Measurements from ENCODE around the gene CEP97.
A peak's percentile ranks its signal among the peaks of the same experiment; 100 is the strongest.
"Not testable (repeated sequence)": the region's sequence is repeated elsewhere in the genome, so short reads cannot be mapped to it uniquely, and the experiment has no call there.

CEP97 gene, protein sequence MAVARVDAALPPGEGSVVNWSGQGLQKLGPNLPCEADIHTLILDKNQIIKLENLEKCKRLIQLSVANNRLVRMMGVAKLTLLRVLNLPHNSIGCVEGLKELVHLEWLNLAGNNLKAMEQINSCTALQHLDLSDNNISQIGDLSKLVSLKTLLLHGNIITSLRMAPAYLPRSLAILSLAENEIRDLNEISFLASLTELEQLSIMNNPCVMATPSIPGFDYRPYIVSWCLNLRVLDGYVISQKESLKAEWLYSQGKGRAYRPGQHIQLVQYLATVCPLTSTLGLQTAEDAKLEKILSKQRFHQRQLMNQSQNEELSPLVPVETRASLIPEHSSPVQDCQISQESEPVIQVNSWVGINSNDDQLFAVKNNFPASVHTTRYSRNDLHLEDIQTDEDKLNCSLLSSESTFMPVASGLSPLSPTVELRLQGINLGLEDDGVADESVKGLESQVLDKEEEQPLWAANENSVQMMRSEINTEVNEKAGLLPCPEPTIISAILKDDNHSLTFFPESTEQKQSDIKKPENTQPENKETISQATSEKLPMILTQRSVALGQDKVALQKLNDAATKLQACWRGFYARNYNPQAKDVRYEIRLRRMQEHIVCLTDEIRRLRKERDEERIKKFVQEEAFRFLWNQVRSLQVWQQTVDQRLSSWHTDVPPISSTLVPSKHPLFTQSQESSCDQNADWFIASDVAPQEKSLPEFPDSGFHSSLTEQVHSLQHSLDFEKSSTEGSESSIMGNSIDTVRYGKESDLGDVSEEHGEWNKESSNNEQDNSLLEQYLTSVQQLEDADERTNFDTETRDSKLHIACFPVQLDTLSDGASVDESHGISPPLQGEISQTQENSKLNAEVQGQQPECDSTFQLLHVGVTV

DNA sequence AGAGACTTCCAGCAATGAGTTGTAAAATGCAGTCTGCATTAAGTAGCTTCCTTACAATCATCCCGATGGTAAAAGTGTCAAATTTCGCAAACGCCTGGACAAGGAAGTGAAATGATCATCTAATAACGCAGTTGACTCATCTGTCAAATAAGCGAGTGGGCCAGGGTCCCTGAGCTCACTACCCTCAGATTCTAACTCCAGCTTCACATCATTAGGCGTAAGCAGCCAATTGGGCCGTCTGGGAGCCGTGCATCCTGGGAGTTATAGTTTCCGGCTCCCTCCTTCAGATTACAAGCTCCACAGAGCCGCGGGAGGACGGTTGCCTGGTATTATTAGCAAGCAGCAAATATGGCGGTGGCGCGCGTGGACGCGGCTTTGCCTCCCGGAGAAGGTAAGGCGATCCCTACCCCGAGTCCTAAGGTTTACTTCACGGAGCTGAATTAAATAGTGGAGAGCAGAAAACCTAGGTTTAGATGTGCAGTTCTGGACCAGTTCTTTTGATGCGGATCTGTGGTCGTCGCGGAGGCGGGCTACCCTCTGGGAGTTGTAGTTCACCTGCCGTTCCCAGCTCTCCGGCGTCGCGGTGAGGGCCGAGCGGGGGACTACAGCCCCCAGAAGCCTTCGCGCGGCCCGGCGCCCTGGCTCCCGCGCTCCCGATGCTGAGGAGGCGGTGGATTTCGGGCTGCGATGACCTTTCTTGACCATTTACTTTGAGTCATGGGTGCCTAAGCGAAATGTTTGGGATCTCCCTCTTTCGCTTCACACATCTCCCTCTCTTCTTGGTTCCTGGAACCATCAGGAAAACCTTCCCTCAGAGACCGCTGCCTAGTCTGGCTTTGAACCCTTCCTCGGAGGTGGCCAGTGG lies at the start of gene CEP97:
Gene CEP97 (plus strand): TSS at position 286 of the 865 bp plus-strand sequence. CDS start 63 bp downstream, at position 349.
- H3K27ac Mint-ChIP-seq: peak within 1 kb of the TSS; percentile 91
- intact Hi-C loops (cut with micrococcal nuclease): loop anchor here (1.0 to 5.0 kb wide), 4 partner anchors 38 to 55 kb away; partner anchors contain the start of genes NXPE3, RPL24 and ZBTB11
- H3K4me1 Mint-ChIP-seq (ENCODE audit: low read depth): peaks cover 31% of the 10 kb centered on the region
- no peaks in the 10 kb centered on the region for H3K27me3 Mint-ChIP-seq
- H3K4me3 Mint-ChIP-seq: peak within 1 kb of the TSS; percentile 97
- H3K36me3 Mint-ChIP-seq (ENCODE audit: low read depth): peaks cover 13% of the 10 kb centered on the region
- H3K9me3 Mint-ChIP-seq: no peaks in the 10 kb centered on the region

DNA sequence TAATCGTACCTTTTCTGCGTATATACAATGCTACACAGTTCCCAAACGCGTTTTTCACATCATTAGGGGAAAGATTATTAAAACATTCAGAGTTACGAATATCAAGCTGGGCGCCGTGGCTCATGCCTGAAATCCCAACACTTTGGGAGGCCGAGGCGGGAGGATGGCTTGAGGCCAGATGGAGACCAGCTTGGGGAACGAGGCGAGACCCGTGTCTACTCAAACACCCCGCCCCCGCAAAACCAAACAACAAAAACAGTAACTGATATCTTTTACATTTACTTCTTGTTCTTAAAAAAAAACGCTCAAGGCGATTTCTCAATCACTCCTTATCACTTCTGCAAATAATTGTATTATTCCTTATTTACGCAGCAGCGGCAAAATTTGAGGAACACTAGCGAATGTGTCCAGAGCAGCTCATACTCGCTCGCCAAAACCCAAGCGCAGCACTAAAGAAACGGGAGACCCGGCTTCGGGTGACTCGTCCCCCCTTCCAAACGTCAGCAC lies 48.7 kb upstream of the CEP97 start:
- H3K36me3 Mint-ChIP-seq (ENCODE audit: low read depth): peaks cover 51% of the 10 kb centered on the region
- intact Hi-C loops (cut with micrococcal nuclease): loop anchor here (2.0 to 5.0 kb wide), 3 partner anchors 103 to 1413 kb away; partner anchors contain the start of genes NXPE3 and TBC1D23
- H3K27me3 Mint-ChIP-seq: no peaks in the 10 kb centered on the region
- H3K4me1 Mint-ChIP-seq (ENCODE audit: low read depth): peaks cover 36% of the 10 kb centered on the region
- H3K4me3 Mint-ChIP-seq: peak overlapping the region; percentile 89
- H3K27ac Mint-ChIP-seq: peak overlapping the region; percentile 98
- no peaks in the 10 kb centered on the region for H3K9me3 Mint-ChIP-seq

DNA sequence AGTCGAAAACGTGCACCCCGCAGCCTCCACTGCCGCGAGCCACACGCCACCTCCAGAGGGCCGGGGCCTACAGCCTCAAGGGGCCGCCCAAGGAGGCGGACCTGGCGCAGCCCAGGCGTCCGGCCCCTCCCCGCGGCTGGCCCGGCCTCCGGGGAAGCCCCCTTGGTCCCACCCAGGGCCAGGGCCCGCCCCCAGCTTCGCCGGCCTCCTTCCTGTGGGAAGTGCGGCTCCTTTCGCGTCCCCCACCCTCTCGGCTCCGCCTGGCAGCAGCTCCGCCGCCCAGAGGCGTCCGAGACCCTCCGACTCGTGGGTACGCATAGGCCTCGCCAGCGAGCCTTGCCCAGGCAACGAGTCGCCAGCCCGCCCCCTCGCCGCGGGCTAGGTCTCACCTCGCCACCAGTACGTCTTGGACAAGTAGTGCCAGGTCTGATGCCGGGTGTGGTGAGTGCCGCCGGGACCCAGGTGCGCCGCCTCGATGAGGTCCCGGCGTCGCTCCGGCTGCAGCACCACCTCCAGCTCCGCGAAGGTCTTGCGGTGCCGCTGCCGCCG lies 48.1 kb upstream of the CEP97 start:
- no peaks in the 10 kb centered on the region for H3K27me3 Mint-ChIP-seq
- peak overlapping the region; percentile 89 for H3K4me3 Mint-ChIP-seq
- no peaks in the 10 kb centered on the region for H3K9me3 Mint-ChIP-seq
- H3K4me1 Mint-ChIP-seq (ENCODE audit: low read depth): peaks cover 40% of the 10 kb centered on the region
- intact Hi-C loops (cut with micrococcal nuclease): loop anchor here (2.0 to 5.0 kb wide), 3 partner anchors 103 to 1414 kb away; partner anchors contain the start of genes NXPE3 and TBC1D23
- peak overlapping the region; percentile 98 for H3K27ac Mint-ChIP-seq
- H3K36me3 Mint-ChIP-seq (ENCODE audit: low read depth): peaks cover 51% of the 10 kb centered on the region

DNA sequence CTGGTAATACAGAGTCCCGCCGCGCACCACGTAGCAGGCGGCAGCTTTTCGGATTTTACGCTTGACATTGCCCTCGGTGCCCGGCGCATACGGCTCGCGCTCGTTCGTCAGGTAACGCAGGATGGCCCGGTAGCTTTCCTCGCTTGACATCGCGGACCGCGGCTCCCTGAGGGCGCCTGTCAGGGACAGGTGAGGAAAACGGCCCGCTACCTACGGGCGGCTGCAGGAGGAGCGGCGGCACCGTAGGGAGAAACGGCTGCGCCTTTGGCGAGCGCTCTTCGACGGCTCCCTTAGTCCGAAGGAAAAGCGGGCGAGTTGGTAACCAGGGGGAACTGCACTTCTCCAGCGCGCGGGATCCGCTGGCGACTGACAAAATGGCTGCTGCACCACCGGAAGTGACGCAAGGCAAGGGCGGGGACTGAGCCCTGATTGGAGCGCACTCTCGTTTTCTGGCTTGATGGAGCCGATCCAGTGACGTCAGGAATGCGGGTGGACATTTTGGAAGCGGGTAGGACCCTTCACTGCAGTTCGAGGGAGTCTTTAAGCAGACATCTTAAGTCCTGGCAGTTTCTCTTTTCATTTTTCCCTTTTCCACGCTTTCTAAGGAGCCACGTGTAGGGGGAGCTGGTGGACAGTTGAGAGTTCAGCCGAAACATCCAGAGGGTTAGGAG lies 47.5 kb upstream of the CEP97 start, which contains the start of gene ZBTB11:
Gene ZBTB11 (minus strand): TSS at position 368 of the 671 bp plus-strand sequence. CDS start 218 bp downstream, at position 150.
- intact Hi-C loops (cut with micrococcal nuclease): loop anchor here (1.0 to 5.0 kb wide), 5 partner anchors 9 to 1415 kb away; partner anchors contain the start of genes CEP97, NXPE3, RPL24 and TBC1D23
- Mint-ChIP-seq H3K9me3 (no peaks in the 10 kb centered on the region), H3K4me3 (peak within 1 kb of the TSS; percentile 89), H3K27me3 (no peaks in the 10 kb centered on the region), H3K27ac (peak within 1 kb of the TSS; percentile 98), H3K4me1 (ENCODE audit: low read depth) (peaks cover 46% of the 10 kb centered on the region), H3K36me3 (ENCODE audit: low read depth) (peaks cover 52% of the 10 kb centered on the region)

DNA sequence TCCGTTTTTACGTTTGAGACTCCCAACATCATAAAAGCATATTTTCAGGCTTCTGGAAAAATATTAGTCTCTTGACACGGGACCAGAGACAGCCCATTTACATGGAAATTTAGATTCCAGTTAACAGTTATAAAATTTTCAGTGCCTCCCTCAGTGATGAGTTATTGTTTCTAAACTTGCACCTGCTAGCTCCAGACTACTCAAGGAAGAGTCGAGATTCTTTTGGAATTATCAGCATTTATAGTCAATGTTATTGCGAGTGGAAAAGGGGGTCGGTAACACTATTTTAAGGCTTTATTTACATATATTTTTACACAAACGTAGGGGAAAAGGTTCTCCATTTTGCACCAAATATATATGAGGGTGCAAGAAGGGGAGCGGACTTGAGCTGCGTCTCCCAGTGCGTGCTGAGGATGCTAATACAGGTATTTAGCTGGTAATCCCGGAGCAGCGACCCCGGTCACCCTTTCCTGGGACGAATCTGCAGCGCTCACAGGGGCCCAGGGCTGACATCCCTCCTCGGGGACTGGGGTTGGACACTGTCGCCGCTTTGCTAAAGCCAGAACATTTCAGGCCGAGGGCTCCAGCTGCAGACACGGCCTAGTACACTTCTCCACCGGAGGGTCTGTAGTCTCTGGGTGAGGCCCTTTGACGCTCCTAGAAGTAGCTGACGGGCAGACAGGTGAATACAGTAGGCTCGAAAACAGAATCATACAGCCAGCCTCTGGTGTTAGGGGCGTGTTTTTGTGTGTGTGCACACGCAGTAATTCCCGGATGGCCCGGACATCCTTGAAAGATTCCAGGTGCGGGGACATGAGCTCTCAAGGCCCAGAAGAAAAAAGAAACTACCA lies 46.8 kb upstream of the CEP97 start:
- intact Hi-C loops (cut with micrococcal nuclease): loop anchor here (1.0 to 5.0 kb wide), 5 partner anchors 9 to 1415 kb away; partner anchors contain the start of genes CEP97, NXPE3, RPL24 and TBC1D23
- Mint-ChIP-seq H3K4me3 (peak overlapping the region; percentile 89), H3K9me3 (no peaks in the 10 kb centered on the region), H3K4me1 (ENCODE audit: low read depth) (peaks cover 42% of the 10 kb centered on the region), H3K27me3 (no peaks in the 10 kb centered on the region), H3K27ac (peak overlapping the region; percentile 98), H3K36me3 (ENCODE audit: low read depth) (peaks cover 60% of the 10 kb centered on the region)

DNA sequence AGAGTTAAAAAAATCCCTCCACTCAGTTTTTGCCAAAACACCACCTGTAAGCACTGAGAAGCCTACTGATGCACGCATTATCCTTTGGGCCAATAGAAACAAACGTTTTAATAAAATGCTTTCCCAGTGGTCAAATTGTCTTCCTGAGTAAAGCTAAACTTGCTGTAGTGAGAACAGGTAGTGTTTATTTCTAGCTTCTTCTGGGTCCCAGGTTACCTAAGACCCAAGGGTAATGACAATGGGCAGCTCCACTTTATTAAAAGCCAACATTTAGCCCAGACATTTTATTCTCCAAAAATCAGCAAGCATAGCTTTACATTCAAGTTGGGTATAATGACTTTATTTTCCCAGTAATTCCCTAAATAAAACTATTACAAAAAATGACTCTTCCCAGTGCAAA lies 45.6 kb upstream of the CEP97 start:
- H3K9me3 Mint-ChIP-seq, H3K27me3 Mint-ChIP-seq, H3K4me3 Mint-ChIP-seq, H3K27ac Mint-ChIP-seq: not testable (repeated sequence)
- peaks cover 63% of the 10 kb centered on the region for H3K36me3 Mint-ChIP-seq (ENCODE audit: low read depth)
- intact Hi-C loops (cut with micrococcal nuclease): loop anchor here (5.0 kb wide), 1 partner anchor 1417 kb away; the partner anchor contains the start of gene TBC1D23
- peaks cover 37% of the 10 kb centered on the region for H3K4me1 Mint-ChIP-seq (ENCODE audit: low read depth)

DNA sequence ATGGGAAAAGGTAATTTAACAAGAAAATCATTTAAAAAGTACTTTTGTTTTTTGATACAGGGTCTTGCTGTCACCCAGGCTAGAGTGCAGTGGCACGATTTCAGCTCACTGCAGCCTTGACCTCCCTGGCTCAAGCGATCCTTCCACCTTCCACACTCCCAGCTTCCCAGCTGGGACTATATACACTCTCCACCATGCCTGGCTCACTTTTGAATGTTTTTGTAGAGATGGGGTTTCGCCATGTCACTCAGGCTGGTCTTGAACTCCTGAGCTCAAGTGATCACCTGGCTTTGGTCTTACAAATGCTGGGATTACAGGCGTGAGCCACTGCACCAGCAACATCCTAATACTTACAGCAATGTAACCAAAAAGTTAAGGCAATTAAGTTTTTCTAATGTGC lies 43.9 kb upstream of the CEP97 start:
- peaks cover 74% of the 10 kb centered on the region for H3K36me3 Mint-ChIP-seq (ENCODE audit: low read depth)
- no peaks in the 10 kb centered on the region for H3K27me3 Mint-ChIP-seq
- H3K4me1 Mint-ChIP-seq (ENCODE audit: low read depth): peaks cover 34% of the 10 kb centered on the region
- peak overlapping the region; percentile 41 for H3K27ac Mint-ChIP-seq
- H3K4me3 Mint-ChIP-seq: no peak overlapping the region
- no peaks in the 10 kb centered on the region for H3K9me3 Mint-ChIP-seq
- intact Hi-C loops (cut with micrococcal nuclease): no loop called here

DNA sequence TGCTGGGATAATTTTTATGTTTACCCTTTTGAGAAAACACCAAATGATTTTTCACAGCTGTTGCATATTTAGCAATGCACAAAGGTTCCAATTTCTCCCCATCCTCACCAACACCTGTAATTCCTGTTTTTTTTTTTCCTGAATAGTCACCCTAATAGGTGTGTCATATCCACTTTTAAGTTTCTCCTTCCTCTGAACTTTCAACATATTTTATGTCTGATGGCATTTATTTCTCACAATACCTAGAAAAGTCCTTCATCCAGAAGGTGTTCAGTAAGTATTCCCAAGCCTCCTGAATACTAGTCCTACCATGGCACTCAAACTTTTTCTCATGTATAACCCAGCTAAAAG lies 39.4 kb upstream of the CEP97 start:
- H3K36me3 Mint-ChIP-seq (ENCODE audit: low read depth): peaks cover 64% of the 10 kb centered on the region
- no peaks in the 10 kb centered on the region for H3K9me3 Mint-ChIP-seq
- H3K4me3 Mint-ChIP-seq: peak overlapping the region; percentile 97
- intact Hi-C loops (cut with micrococcal nuclease): no loop called here
- peaks cover 39% of the 10 kb centered on the region for H3K4me1 Mint-ChIP-seq (ENCODE audit: low read depth)
- H3K27me3 Mint-ChIP-seq: no peaks in the 10 kb centered on the region
- peak overlapping the region; percentile 99 for H3K27ac Mint-ChIP-seq

DNA sequence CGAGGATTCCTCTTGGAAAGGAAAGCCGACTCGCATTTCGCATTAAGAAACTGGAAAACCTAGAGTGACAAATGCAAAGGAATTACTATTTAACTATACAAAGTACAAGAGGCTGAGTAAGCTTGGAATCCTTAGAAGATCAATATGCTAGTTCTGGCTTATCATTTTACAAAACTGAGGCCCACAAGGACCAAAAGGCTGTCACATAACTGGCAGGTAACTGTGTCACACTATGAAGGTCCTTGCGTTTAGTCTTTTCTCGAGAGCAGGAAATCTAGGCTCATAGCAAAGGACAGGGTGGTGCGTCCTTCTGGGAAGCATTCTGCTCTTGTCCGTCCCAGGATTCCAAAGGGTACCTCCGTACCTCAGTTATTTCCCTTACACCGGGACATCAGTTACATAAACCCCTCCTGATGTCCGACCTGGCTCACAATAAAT lies 38.5 kb upstream of the CEP97 start:
- intact Hi-C loops (cut with micrococcal nuclease): loop anchor here (1.0 to 2.0 kb wide), 2 partner anchors 9 to 39 kb away; partner anchors contain the start of genes CEP97 and ZBTB11
- H3K27me3 Mint-ChIP-seq: no peaks in the 10 kb centered on the region
- no peaks in the 10 kb centered on the region for H3K9me3 Mint-ChIP-seq
- H3K27ac Mint-ChIP-seq: peak overlapping the region; percentile 99
- H3K36me3 Mint-ChIP-seq (ENCODE audit: low read depth): peaks cover 55% of the 10 kb centered on the region
- peaks cover 45% of the 10 kb centered on the region for H3K4me1 Mint-ChIP-seq (ENCODE audit: low read depth)
- peak overlapping the region; percentile 97 for H3K4me3 Mint-ChIP-seq

DNA sequence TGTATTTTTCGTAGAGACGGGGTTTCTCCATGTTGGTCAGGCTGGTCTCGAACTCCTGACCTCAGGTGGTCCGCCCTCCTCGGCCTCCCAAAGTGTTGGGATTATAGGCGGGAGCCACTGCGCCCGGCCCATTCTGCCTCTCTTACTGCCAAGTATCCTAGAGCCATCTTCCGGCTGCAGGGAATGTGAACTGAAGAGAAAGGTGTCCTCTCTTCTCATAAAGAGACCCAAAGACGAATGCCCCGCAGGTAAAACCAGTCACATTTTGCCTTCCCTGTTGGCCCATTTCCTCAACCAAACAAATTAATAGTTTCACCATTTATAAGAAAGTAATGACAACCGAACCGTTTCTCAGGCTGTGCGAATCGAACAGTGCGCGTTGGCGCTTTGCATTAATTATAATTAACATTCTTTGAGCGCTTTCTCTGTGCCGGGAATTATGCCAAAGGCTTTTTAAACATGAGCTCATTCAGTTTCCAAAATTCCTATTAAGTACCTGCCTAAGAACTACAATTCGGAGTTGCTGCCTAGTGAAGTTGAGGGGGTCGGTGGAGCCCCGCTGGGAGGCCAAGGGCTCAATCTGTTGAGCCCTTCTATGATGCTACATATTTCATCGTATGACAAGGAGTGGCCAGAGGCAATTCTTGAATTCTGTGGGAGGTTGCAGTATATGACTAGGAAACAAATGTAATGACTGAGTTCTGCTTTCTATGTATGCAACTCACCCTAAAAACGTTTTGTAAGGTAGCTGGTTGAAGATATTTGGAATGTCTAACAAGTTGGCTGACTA lies 37.1 kb upstream of the CEP97 start:
- no peaks in the 10 kb centered on the region for H3K27me3 Mint-ChIP-seq
- H3K36me3 Mint-ChIP-seq (ENCODE audit: low read depth): peaks cover 41% of the 10 kb centered on the region
- intact Hi-C loops (cut with micrococcal nuclease): loop anchor here (2.0 kb wide), 1 partner anchor 37 kb away; the partner anchor contains the start of gene CEP97
- H3K4me3 Mint-ChIP-seq: peak overlapping the region; percentile 97
- H3K9me3 Mint-ChIP-seq: no peaks in the 10 kb centered on the region
- H3K27ac Mint-ChIP-seq: peak overlapping the region; percentile 99
- H3K4me1 Mint-ChIP-seq (ENCODE audit: low read depth): peaks cover 38% of the 10 kb centered on the region

DNA sequence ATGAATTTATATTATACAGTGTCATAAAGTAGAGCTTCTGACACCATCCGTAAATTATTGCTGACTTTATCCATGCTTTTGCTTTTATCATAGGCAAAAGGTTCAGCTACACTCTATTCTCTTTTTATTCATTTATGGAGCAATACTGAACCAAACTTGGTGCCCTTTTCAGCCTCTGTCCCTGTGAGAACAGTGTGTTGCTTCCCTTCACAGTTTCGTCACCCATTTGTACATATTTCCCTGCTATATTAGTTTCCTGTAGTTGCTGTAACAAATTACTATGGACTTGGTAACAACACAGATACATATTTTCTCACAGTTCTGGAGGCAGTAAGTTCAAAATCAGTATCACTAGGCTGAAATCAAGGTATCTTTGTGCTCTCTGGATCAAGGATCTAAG lies 35.1 kb upstream of the CEP97 start:
- H3K4me1 Mint-ChIP-seq (ENCODE audit: low read depth): peaks cover 38% of the 10 kb centered on the region
- peaks cover 27% of the 10 kb centered on the region for H3K36me3 Mint-ChIP-seq (ENCODE audit: low read depth)
- no peaks in the 10 kb centered on the region for H3K27me3 Mint-ChIP-seq
- intact Hi-C loops (cut with micrococcal nuclease): no loop called here
- H3K9me3 Mint-ChIP-seq: no peaks in the 10 kb centered on the region
- no peak overlapping the region for H3K4me3 Mint-ChIP-seq
- peak overlapping the region; percentile 65 for H3K27ac Mint-ChIP-seq
